Small intestine (tissue), 7 donors: ENCODE measurements around the gene AQP1. TPM values are rescaled to one million over a fixed set of nuclear protein-coding genes. Genes with fewer than 3 reads are reported as not detected.

Source experiments
- DNase-seq, 2 donors: peaks; one replicate each; pipeline versions ENCODE4 v3.0.0 to v3.0.0-alpha.2; 2013
- FAIRE-seq: peaks from 2 replicates; lab custom pipeline; 2012; peaks lifted over from hg19 to GRCh38; lab: Jason Lieb, UNC
- H3K27ac ChIP-seq, 3 donors: one replicate each; pipeline ENCODE4 v1.5.1; 2013; ENCODE audit warnings: low read length in 2 of 3, mild to moderate bottlenecking in 2 of 3, control low read depth in 1 of 3, inconsistent platforms in 1 of 3, low read depth in 1 of 3, moderate library complexity in 1 of 3
- H3K27me3 ChIP-seq, 3 donors: one replicate each; pipeline ENCODE4 v1.6.1; 2013; ENCODE audit warnings: low read length in 3 of 3, inconsistent platforms in 1 of 3; ENCODE audit not compliant: control insufficient read depth in 3 of 3, insufficient read depth in 3 of 3
- H3K36me3 ChIP-seq, 3 donors: one replicate each; pipeline ENCODE4 v1.6.1; 2013; ENCODE audit warnings: low read length in 3 of 3, inconsistent platforms in 1 of 3, low read depth in 1 of 3, mild to moderate bottlenecking in 1 of 3, moderate library complexity in 1 of 3; ENCODE audit not compliant: control insufficient read depth in 3 of 3, insufficient read depth in 2 of 3
- H3K4me1 ChIP-seq, 3 donors: one replicate each; pipeline ENCODE4 v1.6.1; 2013; ENCODE audit warnings: low read length in 2 of 3, inconsistent platforms in 1 of 3, low read depth in 1 of 3, mild to moderate bottlenecking in 1 of 3, moderate library complexity in 1 of 3; ENCODE audit not compliant: control insufficient read depth in 3 of 3, insufficient read depth in 2 of 3
- H3K4me3 ChIP-seq, 3 donors: one replicate each; pipeline ENCODE4 v1.5.1; 2013; ENCODE audit warnings: low read length in 3 of 3, control low read depth in 1 of 3, inconsistent platforms in 1 of 3, low read depth in 1 of 3, mild to moderate bottlenecking in 1 of 3, moderate library complexity in 1 of 3
- H3K9me3 ChIP-seq, 2 donors: one replicate each; pipeline ENCODE4 v1.6.1; 2013; ENCODE audit warnings: low read depth in 1 of 2, low read length in 1 of 2; ENCODE audit not compliant: control insufficient read depth in 2 of 2, insufficient read depth in 1 of 2
- WGBS, 3 donors: extraction: QIAGEN DNeasy Blood & Tissue Kit; methylation state at CpG; one replicate each; pipeline ENCODE4 v1.1.7; 2013; 5-methylcytosine and 5-hydroxymethylcytosine counted together
- polyA plus RNA-seq, 4 donors: library from polyadenylated mRNA; stranded (reverse) in 3 of 4; unstranded in 1 of 4; fragments of 200-250 nt in 3 of 4; fragments of 120-200 nt in 1 of 4; gene quantifications; one replicate each; pipeline versions ENCODE4 v1.2.1 to v1.2.3, GENCODE V29; 2013
- donor health status: healthy with polysubstance abuse.
- donor health status: control.
- donor health status: control.
- donor health status: Bipolar disorder and iron deficiency.
- donor health status: healthy.

AQP1 gene
- polyA plus RNA-seq, 4 donors = 17.8 to 175 (median 31.4) TPM

DNA sequence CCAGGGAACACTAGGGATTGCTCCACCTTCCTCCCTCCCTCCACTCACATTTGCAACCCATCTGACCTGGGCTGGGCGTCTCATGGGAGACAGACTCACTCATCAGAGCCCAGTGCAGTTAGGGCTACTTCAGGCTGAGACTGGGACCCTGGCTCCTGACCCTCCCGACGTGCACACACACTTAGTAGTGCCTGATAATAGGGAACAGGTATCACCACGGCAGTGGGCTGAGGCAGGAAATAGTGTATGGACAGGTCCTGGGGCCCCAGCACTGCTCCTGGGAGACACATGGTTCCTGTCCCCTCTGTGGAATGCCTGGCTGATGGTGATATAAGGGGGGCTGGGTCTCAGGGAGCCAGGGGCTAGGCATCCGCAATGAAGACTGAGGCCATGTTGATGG is 14.3 kb downstream of the AQP1 start:
- Histone ChIP-seq H3K36me3 (peaks cover 0 to 55% (median 3%) of the 10 kb centered on the region in 3 donors), H3K27me3 (no peaks in the 10 kb centered on the region), H3K4me1 (peaks cover 0 to 4% (median 0%) of the 10 kb centered on the region in 3 donors), H3K27ac (no peak overlapping the region), H3K9me3 (peaks cover 0 to 7% of the 10 kb centered on the region in 2 donors), H3K4me3 (no peak overlapping the region)
- DNase-seq (no peak), FAIRE-seq (no peak)
- WGBS, 3 donors = 81 to 91% (median 84%) methylated on average over 5 of the region's 5 CpGs

GRCh38 chr7:30926313-30926712 is 14.7 kb downstream of the AQP1 start:
- Histone ChIP-seq H3K9me3 (peaks cover 0 to 7% of the 10 kb centered on the region in 2 donors), H3K36me3 (peaks cover 0 to 54% (median 3%) of the 10 kb centered on the region in 3 donors), H3K4me1 (no peaks in the 10 kb centered on the region), H3K4me3 (no peak overlapping the region), H3K27me3 (no peaks in the 10 kb centered on the region), H3K27ac (no peak overlapping the region)
- FAIRE-seq = no peak
- DNase-seq = no peak
- WGBS, 3 donors = 69 to 84% (median 72%) methylated on average over 5 of the region's 5 CpGs

- no peak for FAIRE-seq
- Histone ChIP-seq H3K9me3 (peaks cover 0 to 7% of the 10 kb centered on the region in 2 donors), H3K36me3 (peaks cover 0 to 48% (median 2%) of the 10 kb centered on the region in 3 donors), H3K27me3 (no peaks in the 10 kb centered on the region), H3K27ac (no peak overlapping the region), H3K4me1 (no peaks in the 10 kb centered on the region), H3K4me3 (no peak overlapping the region)
- 66 to 100% (median 82%) methylated on average over 3 of the region's 3 CpGs for WGBS, 3 donors
- no peak for DNase-seq
Observed at GRCh38 chr7:30927040-30927439, 15.4 kb downstream of the AQP1 start.

DNA sequence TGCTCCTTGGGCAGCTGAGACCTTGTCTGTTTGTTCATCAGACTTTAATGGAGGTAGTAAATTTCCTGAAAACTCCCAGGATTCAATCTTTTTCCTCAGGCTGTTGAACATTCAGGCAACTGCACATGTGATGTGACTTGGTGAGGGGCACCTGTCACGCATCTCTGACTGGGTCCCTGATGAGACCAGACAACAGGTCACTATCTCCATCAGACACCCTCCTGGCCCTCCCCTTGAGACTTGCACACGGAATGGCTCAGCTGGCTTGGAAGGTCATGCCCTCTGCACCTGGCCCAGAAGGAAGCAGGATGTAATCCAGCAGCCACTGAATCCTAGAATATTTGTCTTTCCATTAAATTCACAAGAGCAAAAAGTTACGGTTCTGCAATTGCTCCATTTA is 15.9 kb downstream of the AQP1 start:
- DNase-seq (no peak), FAIRE-seq (no peak)
- Histone ChIP-seq H3K9me3 (peaks cover 0 to 7% of the 10 kb centered on the region in 2 donors), H3K4me1 (no peaks in the 10 kb centered on the region), H3K27ac (no peak overlapping the region), H3K27me3 (no peaks in the 10 kb centered on the region), H3K4me3 (no peak overlapping the region), H3K36me3 (peaks cover 0 to 43% (median 0%) of the 10 kb centered on the region in 3 donors)
- 76 to 83% (median 80%) methylated on average over 3 of the region's 3 CpGs for WGBS, 3 donors

DNA sequence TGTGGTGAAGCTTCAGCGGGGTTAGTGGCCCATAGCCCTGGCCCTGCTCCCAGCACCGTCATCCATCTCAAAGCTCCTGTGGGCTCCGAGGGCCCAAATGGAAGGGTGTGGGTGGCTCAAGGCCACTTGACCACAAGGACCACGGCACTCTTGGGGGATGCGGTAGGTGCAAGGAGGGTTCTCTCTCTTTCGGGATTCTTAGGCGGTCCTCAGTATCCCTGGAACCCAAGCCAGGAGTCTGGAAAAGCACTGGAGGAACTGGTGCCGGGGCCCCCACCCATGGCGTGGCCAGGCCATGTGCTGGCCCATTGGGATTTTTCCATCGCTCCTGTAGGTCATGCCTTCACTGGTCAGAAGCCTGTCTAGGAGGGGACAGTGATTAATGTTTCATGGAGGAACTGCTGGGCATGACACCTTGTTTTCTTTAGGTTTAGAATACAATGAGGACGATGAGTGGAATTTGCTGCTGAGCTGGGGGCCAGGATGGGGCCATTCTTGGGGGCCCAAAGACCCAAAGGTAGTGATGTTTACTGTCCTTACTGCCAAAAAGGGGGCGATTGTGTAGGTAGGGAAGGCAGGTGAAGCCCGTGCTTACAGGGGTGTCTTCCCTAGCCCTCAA is 16.7 kb downstream of the AQP1 start:
- no peaks in the 10 kb centered on the region for H3K4me1 ChIP-seq
- H3K9me3 ChIP-seq = peaks cover 0 to 7% of the 10 kb centered on the region in 2 donors
- 94 to 95% (median 95%) methylated on average over 13 of the region's 13 CpGs for WGBS, 3 donors
- no peak overlapping the region for H3K27ac ChIP-seq
- H3K27me3 ChIP-seq = no peaks in the 10 kb centered on the region
- no peak for DNase-seq
- H3K4me3 ChIP-seq = no peak overlapping the region
- peaks cover 0 to 35% (median 0%) of the 10 kb centered on the region in 3 donors for H3K36me3 ChIP-seq
- FAIRE-seq = no peak

DNA sequence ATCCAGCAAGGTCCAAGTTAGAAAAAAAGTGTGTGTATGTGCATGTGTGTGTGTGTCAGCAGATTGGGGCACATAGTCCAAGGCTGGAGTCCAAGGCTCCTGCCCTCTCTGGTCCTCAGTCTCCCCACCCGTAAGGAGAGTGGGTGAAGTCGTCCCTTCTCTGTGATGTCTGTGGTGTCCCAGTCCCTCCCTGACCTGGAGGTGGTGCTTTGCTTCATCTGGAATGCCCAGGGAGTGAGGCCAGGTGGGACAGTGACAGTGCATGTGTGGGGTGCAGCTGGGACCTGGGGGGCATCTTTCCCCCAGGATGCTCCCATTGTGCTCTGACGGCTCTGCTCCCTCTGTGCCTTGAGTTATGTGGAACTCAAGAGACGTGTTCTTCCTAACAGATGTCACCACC is 18.0 kb downstream of the AQP1 start:
- no peak for DNase-seq
- H3K4me3 ChIP-seq = no peak overlapping the region
- H3K9me3 ChIP-seq = peaks cover 0 to 7% of the 10 kb centered on the region in 2 donors
- WGBS, 3 donors = 77 to 86% (median 84%) methylated on average over 4 of the region's 4 CpGs
- H3K4me1 ChIP-seq = no peaks in the 10 kb centered on the region
- FAIRE-seq = no peak
- H3K27me3 ChIP-seq = no peaks in the 10 kb centered on the region
- no peak overlapping the region for H3K27ac ChIP-seq
- H3K36me3 ChIP-seq = peaks cover 0 to 23% (median 0%) of the 10 kb centered on the region in 3 donors

- no peak for DNase-seq
- WGBS, 3 donors = 77 to 78% (median 78%) methylated on average over 8 of the region's 8 CpGs
- no peak overlapping the region for H3K27ac ChIP-seq
Observed at GRCh38 chr7:30930621-30931020, 19.0 kb downstream of the AQP1 start.

DNA sequence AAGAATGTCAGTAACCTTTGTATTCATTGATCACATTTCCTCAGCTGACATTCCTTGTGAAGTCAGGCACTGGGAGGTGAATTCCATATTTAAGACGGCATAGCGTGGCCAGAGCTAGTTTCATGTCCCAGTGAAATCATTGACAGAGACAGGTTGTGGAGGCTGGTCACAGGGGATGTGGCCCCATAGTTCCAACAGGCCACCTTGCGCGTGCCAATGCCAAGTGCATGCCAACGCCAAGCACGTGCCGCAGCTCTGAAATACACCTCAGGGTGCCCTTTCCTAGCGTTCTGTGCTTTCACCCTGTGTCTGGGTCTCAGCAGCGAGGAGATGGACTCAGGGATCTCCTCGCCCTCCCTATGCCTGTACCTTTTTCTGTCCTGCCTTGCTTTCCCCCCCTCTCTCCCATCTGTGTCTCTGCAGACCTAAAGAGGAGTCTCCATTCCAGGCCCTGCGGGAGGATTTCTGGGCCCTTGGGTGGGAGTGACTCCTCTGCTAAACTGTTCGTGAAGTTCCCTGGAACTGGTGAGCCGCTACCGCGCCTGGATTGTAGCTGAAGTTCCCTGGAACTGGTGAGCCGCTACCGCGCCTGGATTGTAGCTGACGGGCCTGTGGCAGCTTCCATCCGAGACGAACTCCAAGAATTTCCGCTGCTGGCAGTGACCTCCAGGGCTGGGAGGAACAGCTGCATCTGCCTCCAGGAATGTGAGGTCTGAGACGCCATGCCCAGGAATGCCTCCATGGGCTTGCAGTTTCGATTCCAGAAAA is 19.7 kb downstream of the AQP1 start:
- Histone ChIP-seq H3K27ac (no peak overlapping the region), H3K9me3 (peaks cover 0 to 7% of the 10 kb centered on the region in 2 donors), H3K4me1 (peaks cover 0 to under 1% (median 0%) of the 10 kb centered on the region in 3 donors), H3K36me3 (peaks cover 0 to 7% (median 0%) of the 10 kb centered on the region in 3 donors), H3K27me3 (no peaks in the 10 kb centered on the region), H3K4me3 (no peak overlapping the region)
- 85 to 92% (median 87%) methylated on average over 24 of the region's 24 CpGs for WGBS, 3 donors
- DNase-seq (no peak), FAIRE-seq (no peak)

More at GRCh38 chr7:30930621-30931020, 19.0 kb downstream of the AQP1 start:
- no peaks in the 10 kb centered on the region for H3K4me1 ChIP-seq
- FAIRE-seq = no peak
- H3K36me3 ChIP-seq = peaks cover 0 to 14% (median 0%) of the 10 kb centered on the region in 3 donors
- H3K27me3 ChIP-seq = no peaks in the 10 kb centered on the region
- H3K9me3 ChIP-seq = peaks cover 0 to 7% of the 10 kb centered on the region in 2 donors
- no peak overlapping the region for H3K4me3 ChIP-seq
